ENCODE measurements around the gene SNCB. TPM values are rescaled to one million over a fixed set of nuclear protein-coding genes. Genes with fewer than 3 reads are reported as not detected.
A peak's percentile ranks its signal among the peaks of the same experiment; 100 is the strongest.

SNCB gene
- total RNA-seq, 1 experiment from 2014 or later, result 6.8 TPM

- TF ChIP-seq NR3C1 (CRISPR knock-in tag; conservative IDR thresholded peaks at IDR 0.05; ENCODE audit: low read depth) (no peak), ZMAT4 (CRISPR knock-in tag; IDR thresholded peaks at IDR 0.05) (no peak), TP53 (CRISPR knock-in tag; IDR thresholded peaks at IDR 0.05) (no peak), IRF2 (CRISPR knock-in tag; IDR thresholded peaks at IDR 0.05; ENCODE audit: borderline replicate concordance, low read depth) (no peak), STAT6 (CRISPR knock-in tag; conservative IDR thresholded peaks at IDR 0.05; ENCODE audit: low read depth) (no peak), MAX (CRISPR knock-in tag; IDR thresholded peaks at IDR 0.05) (no peak), ZNF532 (CRISPR knock-in tag; IDR thresholded peaks at IDR 0.05; ENCODE audit: borderline replicate concordance) (no peak), IRF1 (CRISPR knock-in tag; IDR thresholded peaks at IDR 0.05) (no peak), NR1H2 (CRISPR knock-in tag; IDR thresholded peaks at IDR 0.05) (no peak), E2F5 (CRISPR knock-in tag; IDR thresholded peaks at IDR 0.05) (no peak)
These were observed 18.3 kb downstream of the SNCB start (continued) for GRCh38 chr5:176612008-176612407.

- ATAC-seq (no peak), DNase-seq (ENCODE audit: low spot score) (peak; percentile 82)
- peaks cover 21% of the 10 kb centered on the region for H3K4me1 Mint-ChIP-seq
- CTCF ChIA-PET, result interaction anchor here (0.6 to 1.6 kb wide), 3 partner anchors 9 to 38 kb away, joined by 3 to 6 read pairs (median 4); partner anchors contain the start of genes EIF4E1B and SNCB
- H3K27ac Mint-ChIP-seq, result no peak overlapping the region
- no peaks in the 10 kb centered on the region for H3K9me3 Mint-ChIP-seq
- peaks cover 44% of the 10 kb centered on the region for H3K27me3 Mint-ChIP-seq (ENCODE audit: low read depth)
- H3K4me3 Mint-ChIP-seq, result no peak overlapping the region
- no peaks in the 10 kb centered on the region for H3K36me3 Mint-ChIP-seq
- POLR2A ChIA-PET, result no interaction called here
- TF ChIP-seq PREB (CRISPR knock-in tag; IDR thresholded peaks at IDR 0.05; ENCODE audit: borderline replicate concordance), result 0 out of 2 replicates have a peak, but pooled peaks have one; percentile 16
- 0 out of 2 replicates have a peak, but pooled peaks have one; percentile 29 for TF ChIP-seq FOXP1 (CRISPR knock-in tag; IDR thresholded peaks at IDR 0.05; ENCODE audit: borderline replicate concordance)
- TF ChIP-seq ERG (CRISPR knock-in tag; IDR thresholded peaks at IDR 0.05), result no peak
- TF ChIP-seq FOXK1 (CRISPR knock-in tag; IDR thresholded peaks at IDR 0.05), result peak; percentile 57; the same call in 1 of the 2 replicates
- TF ChIP-seq CREB1 (CRISPR knock-in tag; IDR thresholded peaks at IDR 0.05), result no peak
- TF ChIP-seq ZNF232 (CRISPR knock-in tag; IDR thresholded peaks at IDR 0.05), result peak; percentile 68; the same call in 1 of the 2 replicates
- peak; percentile 52; the same call in 1 of the 2 replicates for TF ChIP-seq ARID4B (CRISPR knock-in tag; IDR thresholded peaks at IDR 0.05; ENCODE audit: borderline replicate concordance)
- peak; percentile 87; the same call in 1 of the 2 replicates for TF ChIP-seq SMAD3 (CRISPR knock-in tag; IDR thresholded peaks at IDR 0.05; ENCODE audit: borderline replicate concordance)
- peak; percentile 76; the same call in 1 of the 2 replicates for TF ChIP-seq TEAD4 (CRISPR knock-in tag; IDR thresholded peaks at IDR 0.05)
These were observed 18.9 kb downstream of the SNCB start for GRCh38 chr5:176611435-176611834.
